Non-pigmented ciliary epithelial cell (primary cell): ENCODE measurements around the gene SRI.
"Not testable (repeated sequence)": the region's sequence is repeated elsewhere in the genome, so short reads cannot be mapped to it uniquely, and the experiment has no call there.

Experiments
- DNase-seq: peaks from one replicate; pipeline ENCODE4 v3.0.0-alpha.2; 2010; ENCODE audit warnings: low read depth

Gene SRI, protein sequence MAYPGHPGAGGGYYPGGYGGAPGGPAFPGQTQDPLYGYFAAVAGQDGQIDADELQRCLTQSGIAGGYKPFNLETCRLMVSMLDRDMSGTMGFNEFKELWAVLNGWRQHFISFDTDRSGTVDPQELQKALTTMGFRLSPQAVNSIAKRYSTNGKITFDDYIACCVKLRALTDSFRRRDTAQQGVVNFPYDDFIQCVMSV

DNA sequence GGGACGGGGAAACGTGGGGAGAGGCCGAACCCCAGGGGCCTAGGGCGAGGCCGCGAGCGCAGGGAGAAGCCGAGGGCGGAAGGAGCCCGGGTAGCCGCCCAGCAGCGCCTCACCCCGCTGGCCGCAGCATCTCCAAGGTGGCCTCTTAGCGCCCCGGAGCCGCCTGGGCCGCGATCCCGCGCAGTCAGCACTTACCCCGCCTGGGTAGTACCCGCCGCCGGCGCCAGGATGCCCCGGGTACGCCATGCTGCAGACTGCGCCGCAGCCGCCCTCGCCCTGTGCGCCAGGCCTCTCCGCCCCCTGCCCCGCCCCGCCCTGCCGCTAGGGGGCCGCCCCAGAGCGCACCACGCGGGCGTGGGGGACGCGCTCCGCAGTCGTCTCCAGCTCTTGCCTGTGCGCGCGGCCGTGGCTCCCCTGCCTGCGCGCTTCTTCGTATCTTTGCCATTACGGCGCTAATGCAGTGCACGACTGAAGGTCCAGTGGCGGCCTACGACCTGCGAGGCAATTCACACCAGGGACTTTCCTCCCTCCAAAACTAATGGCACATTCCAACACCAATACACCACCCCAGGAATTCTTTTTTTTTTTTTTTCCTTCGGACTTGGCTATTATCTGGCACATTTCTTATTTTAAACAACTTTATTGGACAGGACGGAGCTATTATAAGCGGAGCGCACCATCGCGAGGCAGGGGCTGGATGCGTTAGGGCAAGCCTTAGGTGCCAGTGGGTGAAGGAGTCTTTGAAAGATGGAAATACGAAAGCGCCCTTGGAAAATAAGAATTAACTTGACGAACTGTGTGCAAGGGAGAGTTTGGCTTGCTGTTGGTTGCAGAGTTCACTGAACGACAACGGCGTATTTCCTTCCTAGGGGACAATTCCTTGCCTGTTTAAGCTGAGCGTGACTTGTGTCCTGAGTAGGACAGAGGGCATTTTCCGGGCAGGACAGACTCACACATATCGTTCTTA lies at the start of gene SRI:
TSS of gene SRI (minus strand) at position 258 of the 967 bp plus-strand sequence. CDS start at position 246, 12 bp downstream.
- DNase-seq, result no peak

DNA sequence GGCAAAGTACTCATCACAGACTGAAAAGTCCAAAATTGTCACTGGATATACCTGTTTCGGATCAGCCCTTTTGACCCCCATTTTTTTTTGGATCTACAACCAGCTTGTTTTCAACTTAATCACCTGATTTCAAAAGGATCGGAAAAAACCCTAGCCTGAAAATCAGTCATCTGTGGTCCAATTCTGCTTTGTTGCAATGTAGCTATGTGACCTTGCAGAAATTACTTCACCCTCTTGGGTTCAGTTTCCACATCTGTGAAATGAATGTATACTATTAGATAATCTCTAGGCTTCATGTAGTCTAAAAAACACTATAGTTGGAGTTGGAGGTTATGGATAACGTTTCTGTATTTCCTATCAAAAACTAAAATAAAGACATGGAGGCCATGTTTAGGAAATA lies 49.7 kb upstream of the SRI start:
- no peak for DNase-seq

DNA sequence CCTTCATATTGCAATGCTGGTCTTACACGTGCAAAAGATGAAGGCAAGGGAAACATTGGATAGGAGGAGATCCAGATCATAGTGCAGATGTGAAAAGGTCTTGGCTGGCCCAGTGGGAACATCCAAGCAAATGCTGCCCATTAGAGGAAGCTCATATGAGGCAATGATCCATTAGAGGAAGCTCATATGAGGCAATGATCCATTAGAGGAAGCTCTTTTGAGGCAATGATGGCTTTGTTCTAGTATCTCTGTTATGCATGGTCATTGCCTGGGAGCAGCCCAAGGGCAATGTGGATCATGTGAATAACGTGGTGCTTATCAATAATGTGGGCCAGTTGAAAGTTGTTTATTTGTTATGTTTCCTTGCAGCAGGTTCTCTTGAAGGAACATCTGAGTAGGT lies 49.0 kb upstream of the SRI start:
- no peak for DNase-seq

GRCh38 chr7:88268051-88268450 lies 48.2 kb upstream of the SRI start:
- no peak for DNase-seq

DNA sequence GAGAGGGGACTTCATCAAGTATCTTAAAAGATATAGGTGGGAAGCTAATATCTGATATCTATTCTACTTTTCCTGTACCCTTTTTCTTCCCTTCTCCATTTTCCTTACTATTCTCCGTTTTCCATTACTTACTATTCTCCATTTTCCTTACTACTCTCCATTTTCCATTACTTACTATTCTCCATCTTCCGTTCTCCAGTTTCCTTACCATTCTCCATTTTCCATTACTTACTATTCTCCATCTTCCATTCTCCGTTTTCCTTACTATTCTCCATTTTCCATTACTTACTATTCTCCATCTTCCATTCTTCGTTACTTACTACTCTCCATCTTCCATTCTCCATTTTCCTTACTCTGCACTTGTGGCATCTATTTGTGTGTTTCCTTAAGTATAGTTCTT lies 47.6 kb upstream of the SRI start:
- DNase-seq, result no peak

- DNase-seq, result not testable (repeated sequence)
These were observed 45.1 kb upstream of the SRI start for GRCh38 chr7:88264987-88265386.

DNA sequence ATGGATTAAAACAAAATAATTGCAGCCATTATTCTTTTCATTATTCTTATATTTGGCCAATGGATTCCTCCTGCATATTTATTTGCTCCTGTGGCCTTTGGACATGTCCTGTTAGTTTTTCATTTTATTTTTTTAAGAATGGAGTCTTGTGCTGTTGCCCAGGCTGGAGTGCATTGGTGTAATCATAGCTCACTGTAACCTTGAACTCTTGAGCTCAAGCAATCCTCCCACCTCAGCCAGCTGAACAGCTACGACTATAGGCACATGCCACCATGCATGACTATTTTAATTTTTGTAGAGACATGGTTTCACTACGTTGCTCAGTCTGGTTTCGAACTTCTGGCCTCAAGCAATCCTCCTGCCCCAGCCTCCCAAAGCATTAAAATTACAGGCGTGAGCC lies 42.7 kb upstream of the SRI start:
- DNase-seq, result no peak

GRCh38 chr7:88260719-88261118 lies 40.9 kb upstream of the SRI start:
- DNase-seq, result no peak

- no peak for DNase-seq
These were observed 40.0 kb upstream of the SRI start for GRCh38 chr7:88259656-88260380.

DNA sequence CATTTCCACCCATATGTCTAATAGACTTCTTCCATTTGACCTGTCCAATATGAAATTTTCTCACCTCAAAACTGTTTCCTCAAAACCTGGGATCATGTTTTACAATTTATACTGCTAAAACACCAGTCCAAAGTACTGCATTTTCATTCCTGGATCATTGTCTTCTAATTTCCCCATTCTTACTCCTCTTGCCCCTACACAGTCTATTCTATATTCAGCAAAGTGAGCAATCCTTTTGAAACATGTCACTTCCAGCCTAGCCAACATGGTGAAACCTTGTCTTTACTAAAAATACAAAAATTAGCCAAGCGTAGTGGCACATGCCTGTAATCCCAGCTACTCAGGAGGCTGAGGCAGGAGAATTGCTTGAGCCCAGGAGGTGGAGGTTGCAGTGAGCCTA lies 38.5 kb upstream of the SRI start:
- DNase-seq, result not testable (repeated sequence)

- DNase-seq, result no peak
These were observed 37.1 kb upstream of the SRI start for GRCh38 chr7:88256906-88257305.

DNA sequence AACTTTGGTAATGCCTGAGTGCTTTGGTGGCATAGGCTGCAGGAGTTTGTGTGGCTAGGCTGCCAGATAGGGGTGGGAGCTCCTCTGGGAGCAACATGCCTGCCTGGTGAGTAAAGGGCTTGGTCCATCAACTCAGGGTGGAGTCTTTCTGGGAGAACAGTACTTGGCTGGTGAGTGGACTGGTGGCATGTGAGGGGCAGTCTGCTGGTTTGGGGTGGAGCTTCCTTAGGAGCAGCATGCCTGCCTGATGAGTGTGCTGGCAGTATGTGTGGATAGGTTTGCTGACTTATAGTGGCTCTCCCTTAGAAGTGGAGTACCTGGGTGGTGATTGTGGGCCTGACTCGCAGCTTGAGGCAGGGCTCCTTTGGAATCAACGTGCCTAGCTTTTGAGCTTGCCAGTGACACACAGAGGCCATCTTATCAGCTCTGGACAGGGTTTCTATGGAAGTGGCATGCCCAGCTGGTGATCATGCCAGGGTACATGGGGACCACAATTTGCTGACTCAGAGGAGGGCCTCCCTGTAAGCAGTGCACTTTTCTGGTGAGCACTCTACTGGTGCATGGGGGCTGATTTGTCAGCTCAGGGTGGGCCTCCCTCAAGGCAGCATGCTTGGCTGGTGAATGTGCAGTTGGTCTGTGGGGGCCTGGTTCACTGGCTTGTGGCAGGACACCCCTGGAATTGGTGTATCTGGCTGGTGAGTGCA lies 35.0 kb upstream of the SRI start:
- no peak for DNase-seq

DNA sequence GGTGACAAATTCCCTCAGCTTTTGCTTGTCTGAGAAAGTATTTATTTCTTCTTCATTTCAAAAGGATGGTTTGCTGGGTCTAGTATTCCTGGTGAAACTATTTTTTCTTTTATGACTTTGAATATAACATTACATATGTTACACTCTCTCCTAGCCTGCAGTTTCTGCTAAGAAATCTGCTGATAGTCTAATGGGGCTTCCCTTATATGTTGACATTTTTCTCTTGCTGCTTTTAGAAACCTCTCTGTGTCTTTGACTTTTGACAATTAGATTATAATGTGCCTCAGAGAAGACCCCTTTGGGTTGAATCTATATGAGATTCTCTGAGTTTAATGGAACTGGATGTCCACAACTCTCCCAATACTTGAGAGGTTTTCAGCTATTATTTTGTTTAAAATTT lies 33.8 kb upstream of the SRI start:
- no peak for DNase-seq

- DNase-seq, result no peak
These were observed 24.4 kb upstream of the SRI start for GRCh38 chr7:88244258-88244657.

GRCh38 chr7:88243345-88243909 lies 23.6 kb upstream of the SRI start:
- no peak for DNase-seq

GRCh38 chr7:88239852-88240251 lies 20.0 kb upstream of the SRI start:
- DNase-seq, result no peak

GRCh38 chr7:88233828-88234227 lies 14.0 kb upstream of the SRI start:
- no peak for DNase-seq

DNA sequence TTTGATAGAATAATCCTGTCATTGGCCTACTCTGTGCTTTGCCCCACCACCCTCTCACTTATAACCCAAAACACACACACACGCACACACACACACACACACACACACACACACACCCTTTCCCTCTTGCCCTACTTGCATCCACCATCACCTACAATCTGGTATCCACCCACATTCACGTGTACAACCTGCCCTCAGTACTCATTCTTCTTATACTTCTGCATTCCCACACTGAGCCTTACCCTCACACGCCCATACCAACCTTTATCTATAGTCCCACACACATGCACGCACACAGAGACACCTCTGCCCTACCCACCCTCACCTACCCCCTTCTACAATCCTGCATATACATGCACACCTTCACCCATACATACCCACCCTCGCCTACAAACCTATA lies 10.8 kb upstream of the SRI start:
- no peak for DNase-seq

DNA sequence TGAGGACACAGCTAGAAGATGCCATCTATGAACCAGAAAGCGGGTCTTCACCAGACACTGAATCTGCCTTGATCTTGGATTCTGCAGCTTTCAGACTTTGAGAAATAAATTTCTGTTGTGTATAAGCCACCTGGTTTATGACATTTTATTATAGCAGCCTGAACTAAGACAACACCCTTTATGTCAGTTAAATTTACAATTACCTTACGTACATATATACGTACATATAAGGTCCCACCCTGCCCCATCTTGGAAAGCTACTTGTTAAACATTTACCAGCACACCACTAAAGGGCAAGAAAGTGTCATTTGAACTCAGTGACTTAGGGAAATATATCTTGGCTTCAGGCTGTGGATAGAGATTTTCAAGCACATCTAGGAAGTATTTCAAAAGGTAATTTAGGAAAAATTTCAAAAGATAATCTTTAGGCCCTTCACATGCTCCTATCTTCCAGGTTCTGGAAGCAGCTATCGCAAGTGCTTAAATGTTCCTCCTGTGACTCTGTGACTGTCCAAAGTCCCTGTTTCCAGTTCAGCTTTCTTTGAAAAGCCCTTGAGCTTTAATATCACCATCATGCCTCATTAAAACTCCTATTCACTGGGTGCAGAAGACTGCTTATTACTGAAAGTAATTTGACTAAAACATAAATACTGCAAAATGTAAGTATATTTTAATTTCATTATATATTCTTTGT lies 9.6 kb upstream of the SRI start:
- DNase-seq, result no peak

DNA sequence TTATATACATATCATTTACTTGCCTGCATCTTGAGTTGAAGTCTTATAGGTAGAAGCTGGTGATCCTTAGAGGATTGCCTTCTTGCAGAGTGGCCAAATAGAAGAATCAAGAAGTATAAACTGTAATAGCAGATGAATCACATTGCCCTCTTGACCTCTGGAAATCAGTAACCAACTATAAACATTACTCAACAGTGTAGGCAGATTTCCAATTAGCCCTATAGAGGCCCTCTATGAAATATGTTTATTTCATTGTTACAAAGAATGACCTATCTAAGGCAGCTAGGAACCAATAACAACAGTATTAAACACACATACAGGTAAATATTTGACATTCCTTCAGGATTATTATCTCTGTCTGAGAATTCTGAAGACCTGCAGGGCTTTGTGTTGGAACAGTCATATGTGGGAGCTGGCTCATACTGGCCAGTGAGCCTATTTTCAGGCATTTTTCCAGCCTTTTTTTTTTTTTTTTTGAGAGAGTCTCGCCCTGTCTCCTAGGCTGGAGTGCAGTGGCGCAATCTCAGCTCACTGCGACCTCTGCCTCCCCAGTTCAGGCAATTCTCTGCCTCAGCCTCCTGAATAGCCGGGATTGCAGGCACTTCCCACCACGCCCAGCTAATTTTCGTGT lies 7.2 kb upstream of the SRI start:
- DNase-seq, result no peak

- DNase-seq, result no peak
These were observed 6.4 kb upstream of the SRI start for GRCh38 chr7:88226201-88226600.
